Esophagus muscularis mucosa (tissue), 4 donors: ENCODE data around the gene UGT1A1. TPM values are rescaled to one million over a fixed set of nuclear protein-coding genes. Genes with fewer than 3 reads are reported as not detected.

ENCODE experiments used
- DNase-seq: peaks from one replicate; pipeline ENCODE4 v3.0.0-alpha.2; 2017; ENCODE audit errors: extremely low spot score
- H3K27ac ChIP-seq, 4 donors: fragments of 200-600 bp; sonication (generic); replicated peaks in 1 of 4; 1 replicate in 3 of 4; 2 replicates in 1 of 4; pipeline ENCODE4 v1.5.1; 2016 to 2019; ENCODE audit warnings: mild to moderate bottlenecking in 1 of 4
- H3K27me3 ChIP-seq, 4 donors: fragments of 200-600 bp; sonication (generic); one replicate each; pipeline versions ENCODE4 v1.5.1 to v1.6.0; 2016 to 2019
- H3K36me3 ChIP-seq, 4 donors: fragments of 200-600 bp; sonication (generic); one replicate each; pipeline ENCODE4 v1.5.1; 2016 to 2019
- H3K4me1 ChIP-seq, 4 donors: fragments of 200-600 bp; sonication (generic); one replicate each; pipeline ENCODE4 v1.5.1; 2016 to 2019
- H3K4me3 ChIP-seq, 4 donors: fragments of 200-600 bp; sonication (generic); 1 replicate in 2 of 4; 2 replicates in 2 of 4; pipeline ENCODE4 v1.5.1; 2016 to 2019; ENCODE audit warnings: mild to moderate bottlenecking in 4 of 4, moderate library complexity in 1 of 4
- H3K9me3 ChIP-seq, 4 donors: fragments of 200-600 bp; sonication (generic); 1 replicate in 3 of 4; 2 replicates in 1 of 4; pipeline ENCODE4 v1.5.1; 2016 to 2019
- CTCF ChIP-seq, 3 experiments: fragments of 200-600 bp in 2 of 3; fragments of 450-650 bp in 1 of 3; sonication (generic) in 2 of 3; IDR thresholded peaks; one replicate each; pipeline ENCODE4 v1.5.1; 2017 to 2019; ENCODE audit warnings: antibody characterized with exemption in 3 of 3, mild to moderate bottlenecking in 2 of 3, moderate library complexity in 1 of 3
- EP300 ChIP-seq: sonication (generic); formaldehyde crosslinking; IDR thresholded peaks from one replicate; pipeline ENCODE4 v1.6.1; 2017; ENCODE audit warnings: antibody characterized with exemption
- POLR2A ChIP-seq: fragments of 450-650 bp; IDR thresholded peaks from one replicate; pipeline ENCODE4 v1.6.1; 2017; ENCODE audit warnings: antibody characterized with exemption, moderate library complexity, mild to moderate bottlenecking, low read depth
- POLR2AphosphoS5 ChIP-seq, 2 donors: sonication (generic); formaldehyde crosslinking; IDR thresholded peaks; one replicate each; pipeline ENCODE4 v1.6.1; 2017; ENCODE audit warnings: antibody characterized with exemption in 2 of 2
- WGBS: methylation state at CpG from one replicate; pipeline ENCODE4 v1.1.5; 2018; 5-methylcytosine and 5-hydroxymethylcytosine counted together
- intact Hi-C: fragments of 100-400 bp; cut with DNase I; formaldehyde crosslinking; loops from one replicate; pipeline ENCODE4 v1.15.1; 2023
- total RNA-seq, 4 donors: library from RNA; depleted of rRNA; stranded (reverse); fragments of >200 nt; gene quantifications; one replicate each; pipeline versions ENCODE4 v1.1.0 to v1.2.1, GENCODE V29; 2016

The UGT1A1 gene
- total RNA-seq, 4 donors from 2014 or later: not detected

DNA sequence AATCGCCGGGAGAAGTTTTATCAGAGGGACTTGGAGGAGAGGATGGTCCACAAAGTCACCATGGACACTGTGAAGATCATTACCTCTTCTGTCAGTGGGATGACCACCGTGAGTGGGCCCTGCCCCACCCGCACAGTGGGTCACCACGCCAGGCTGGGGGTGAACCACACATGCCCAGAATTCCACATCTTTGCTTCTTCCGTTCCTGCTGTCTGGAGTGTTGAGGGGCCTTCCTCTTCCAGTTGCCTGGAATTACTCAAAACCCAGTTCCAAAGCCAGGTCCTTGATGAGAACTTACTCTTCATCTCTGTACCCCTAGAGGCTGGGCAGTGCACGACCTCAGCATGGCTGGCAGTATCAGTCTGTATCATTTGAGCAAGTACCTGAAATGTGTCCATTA lies 40.1 kb downstream of the UGT1A1 start:
- H3K27ac ChIP-seq: no peak overlapping the region
- H3K4me3 ChIP-seq: no peak overlapping the region
- DNase-seq: no peak
- H3K9me3 ChIP-seq: no peaks in the 10 kb centered on the region
- no peaks in the 10 kb centered on the region for H3K4me1 ChIP-seq
- 93% methylated on average over 7 of the region's 7 CpGs for WGBS
- no peak for TF ChIP-seq CTCF (IDR thresholded peaks at IDR 0.05)
- intact Hi-C loops: no loop called here
- no peaks in the 10 kb centered on the region for H3K36me3 ChIP-seq
- H3K27me3 ChIP-seq: no peaks in the 10 kb centered on the region

DNA sequence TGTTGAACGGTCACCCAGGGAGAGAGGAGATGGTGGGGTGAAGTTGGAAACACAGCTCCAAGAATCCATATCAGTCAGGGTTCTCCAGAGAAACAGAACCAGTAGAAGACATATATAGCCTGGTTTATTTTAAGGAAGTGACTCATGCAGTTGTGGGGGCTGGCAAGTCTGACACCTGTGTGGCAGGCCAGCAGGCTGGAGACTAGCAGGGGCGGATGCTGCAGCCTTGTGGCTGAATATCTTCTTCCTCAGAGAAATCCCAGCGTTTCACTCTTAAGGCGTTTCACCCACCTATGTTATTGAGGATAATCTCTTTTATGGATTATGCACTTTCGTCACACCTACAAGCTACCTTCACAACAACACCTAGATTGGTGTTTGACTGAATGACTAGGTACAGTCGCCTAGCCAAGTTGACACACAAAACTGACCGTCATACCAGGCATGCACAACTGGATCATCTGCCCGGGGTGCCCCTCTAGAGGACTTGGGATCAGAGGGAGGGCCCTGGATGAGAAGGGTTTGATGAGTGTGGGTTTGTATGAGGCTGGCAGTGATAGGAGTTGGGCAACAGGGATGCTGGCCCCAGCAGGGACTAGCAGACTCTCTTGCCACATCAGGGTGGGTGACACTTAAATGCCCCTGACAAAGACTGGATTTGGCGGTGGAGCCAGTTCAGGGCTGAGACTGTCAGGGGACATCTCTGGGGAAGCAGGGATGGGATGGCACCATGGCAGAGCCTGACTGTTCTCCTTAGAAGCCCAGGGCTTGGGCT lies 41.5 kb downstream of the UGT1A1 start:
- H3K36me3 ChIP-seq: no peaks in the 10 kb centered on the region
- intact Hi-C loops: no loop called here
- H3K4me1 ChIP-seq: no peaks in the 10 kb centered on the region
- TF ChIP-seq CTCF (IDR thresholded peaks at IDR 0.05) (no peak), EP300 (no peak), POLR2AphosphoS5 (IDR thresholded peaks at IDR 0.05) (no peak), POLR2A (no peak)
- H3K27ac ChIP-seq: no peak overlapping the region
- no peaks in the 10 kb centered on the region for H3K9me3 ChIP-seq
- peak; percentile 55 for DNase-seq
- H3K4me3 ChIP-seq: no peak overlapping the region
- WGBS: 82% methylated on average over 9 of the region's 9 CpGs
- no peaks in the 10 kb centered on the region for H3K27me3 ChIP-seq

DNA sequence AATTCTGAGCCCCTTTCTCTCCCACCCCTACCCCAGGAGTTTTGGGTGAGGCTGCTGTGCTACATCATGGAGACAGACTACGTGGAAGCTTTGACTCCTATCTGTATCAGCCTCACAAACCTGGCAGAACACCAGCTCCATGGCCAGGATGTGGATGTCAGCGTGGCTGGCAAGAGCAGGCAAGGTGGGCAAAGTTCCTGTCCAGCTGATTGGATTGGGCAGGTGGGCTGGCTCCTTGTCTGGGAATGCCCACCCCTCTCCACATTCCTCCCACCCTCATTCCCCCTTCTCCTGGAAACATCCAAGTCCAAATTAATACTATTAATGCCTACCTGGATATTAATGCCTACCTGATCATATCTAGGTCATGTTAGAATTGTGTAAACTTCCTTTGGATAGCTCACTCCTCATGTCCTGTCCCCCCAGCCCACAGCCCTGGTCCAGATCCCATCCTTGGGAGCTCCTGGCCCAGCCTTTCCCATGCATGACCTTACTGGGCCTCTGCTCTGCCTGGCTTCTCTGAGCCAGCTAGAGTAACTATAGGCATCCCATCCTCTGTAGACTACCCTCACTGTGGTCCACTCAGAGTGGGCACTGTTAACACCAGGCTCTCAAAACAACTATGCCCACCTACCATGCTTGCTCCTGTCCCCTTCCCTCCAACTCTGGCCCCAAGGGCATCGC lies 42.2 kb downstream of the UGT1A1 start:
- intact Hi-C loops: no loop called here
- DNase-seq: peak; percentile 74
- TF ChIP-seq POLR2AphosphoS5 (IDR thresholded peaks at IDR 0.05) (no peak), EP300 (no peak), POLR2A (no peak), CTCF (IDR thresholded peaks at IDR 0.05) (no peak)
- Histone ChIP-seq H3K27ac (no peak overlapping the region), H3K36me3 (no peaks in the 10 kb centered on the region), H3K4me3 (no peak overlapping the region), H3K27me3 (peaks cover 0 to under 1% (median 0%) of the 10 kb centered on the region in 4 donors), H3K4me1 (no peaks in the 10 kb centered on the region), H3K9me3 (no peaks in the 10 kb centered on the region)
- 86% methylated on average over 2 of the region's 3 CpGs for WGBS

DNA sequence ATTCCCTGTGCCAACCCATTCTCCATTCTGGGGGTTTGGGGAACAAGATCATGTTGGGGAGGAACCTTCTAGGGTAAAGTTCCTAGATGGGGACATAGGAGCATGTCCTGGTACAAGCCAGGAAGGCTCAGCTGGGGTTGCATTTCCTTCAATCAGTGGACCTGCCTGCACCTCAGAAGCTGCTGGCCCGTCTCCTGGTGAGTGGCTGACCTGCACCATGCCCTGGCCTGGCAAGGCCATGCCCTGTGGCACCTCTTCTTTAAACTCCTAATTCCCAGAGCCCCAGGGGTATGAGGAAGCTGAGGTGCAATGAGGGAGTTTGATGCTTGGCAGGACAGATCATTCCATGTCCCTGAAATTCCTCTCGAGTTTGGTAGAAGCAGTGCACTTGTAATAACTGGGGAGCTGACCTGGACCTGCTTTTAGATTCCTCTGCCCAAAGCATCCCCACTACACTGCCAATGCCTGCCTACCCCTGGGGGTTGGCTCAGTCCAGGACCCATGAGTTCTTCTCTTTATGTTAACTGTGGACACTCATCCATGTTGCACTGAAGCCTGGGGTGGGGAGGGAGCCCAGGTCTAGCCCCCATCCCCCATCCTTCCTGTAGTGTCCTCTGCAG lies 43.3 kb downstream of the UGT1A1 start:
- no peaks in the 10 kb centered on the region for H3K36me3 ChIP-seq
- intact Hi-C loops: no loop called here
- no peaks in the 10 kb centered on the region for H3K4me1 ChIP-seq
- H3K27ac ChIP-seq: no peak overlapping the region
- TF ChIP-seq EP300 (no peak), CTCF (IDR thresholded peaks at IDR 0.05) (no peak), POLR2AphosphoS5 (IDR thresholded peaks at IDR 0.05) (no peak), POLR2A (no peak)
- no peaks in the 10 kb centered on the region for H3K9me3 ChIP-seq
- WGBS: 89% methylated on average over 2 of the region's 2 CpGs
- H3K4me3 ChIP-seq: no peak overlapping the region
- peaks cover 0 to 12% (median 0%) of the 10 kb centered on the region in 4 donors for H3K27me3 ChIP-seq
- DNase-seq: no peak
